Stomach smooth muscle (tissue), 2 donors: ENCODE measurements around the gene FMN2.
A peak's percentile ranks its signal among the peaks of the same experiment; 100 is the strongest.

ENCODE experiments used
- H3K27ac ChIP-seq: one replicate; pipeline ENCODE4 v1.7.0; 2013; ENCODE audit warnings: mild to moderate bottlenecking, low read length, inconsistent platforms
- H3K27me3 ChIP-seq, 2 donors: one replicate each; pipeline ENCODE4 v1.7.0; 2013; ENCODE audit warnings: low read length in 2 of 2; ENCODE audit not compliant: insufficient read depth in 2 of 2, control insufficient read depth in 1 of 2
- H3K36me3 ChIP-seq, 2 donors: one replicate each; pipeline ENCODE4 v1.7.0; 2013; ENCODE audit warnings: low read length in 2 of 2; ENCODE audit not compliant: control insufficient read depth in 2 of 2, insufficient read depth in 2 of 2
- H3K4me1 ChIP-seq: one replicate; pipeline ENCODE4 v1.7.0; 2013; ENCODE audit warnings: low read length; ENCODE audit not compliant: control insufficient read depth, insufficient read depth
- H3K4me3 ChIP-seq, 2 donors: one replicate each; pipeline ENCODE4 v1.7.0; 2013; ENCODE audit warnings: low read length in 2 of 2
- H3K9ac ChIP-seq, 2 donors: one replicate each; pipeline ENCODE4 v1.7.0; 2013; ENCODE audit warnings: low read length in 2 of 2, mild to moderate bottlenecking in 1 of 2
- H3K9me3 ChIP-seq, 2 donors: one replicate each; pipeline ENCODE4 v1.7.0; 2013; ENCODE audit warnings: low read length in 2 of 2; ENCODE audit not compliant: control insufficient read depth in 2 of 2
- donor health status: healthy.
- donor health status: Pancreatic carcinoma.

The FMN2 gene

GRCh38 chr1:240194120-240194519, 102.4 kb downstream of the FMN2 start:
- Histone ChIP-seq H3K4me1 (peaks cover 8% of the 10 kb centered on the region), H3K36me3 (no peaks in the 10 kb centered on the region), H3K9me3 (no peaks in the 10 kb centered on the region), H3K9ac (peak overlapping the region in 1 of 2 donors; percentile 17), H3K4me3 (no peak overlapping the region), H3K27me3 (no peaks in the 10 kb centered on the region), H3K27ac (peak overlapping the region; percentile 37)

- no peak overlapping the region for H3K9ac ChIP-seq
- H3K27me3 ChIP-seq = no peaks in the 10 kb centered on the region
- no peaks in the 10 kb centered on the region for H3K36me3 ChIP-seq
- no peak overlapping the region for H3K4me3 ChIP-seq
- H3K27ac ChIP-seq = no peak overlapping the region
- H3K4me1 ChIP-seq = peaks cover 8% of the 10 kb centered on the region
- H3K9me3 ChIP-seq = peaks cover 0 to 3% of the 10 kb centered on the region in 2 donors
These were observed 106.7 kb downstream of the FMN2 start for GRCh38 chr1:240198376-240198775.

DNA sequence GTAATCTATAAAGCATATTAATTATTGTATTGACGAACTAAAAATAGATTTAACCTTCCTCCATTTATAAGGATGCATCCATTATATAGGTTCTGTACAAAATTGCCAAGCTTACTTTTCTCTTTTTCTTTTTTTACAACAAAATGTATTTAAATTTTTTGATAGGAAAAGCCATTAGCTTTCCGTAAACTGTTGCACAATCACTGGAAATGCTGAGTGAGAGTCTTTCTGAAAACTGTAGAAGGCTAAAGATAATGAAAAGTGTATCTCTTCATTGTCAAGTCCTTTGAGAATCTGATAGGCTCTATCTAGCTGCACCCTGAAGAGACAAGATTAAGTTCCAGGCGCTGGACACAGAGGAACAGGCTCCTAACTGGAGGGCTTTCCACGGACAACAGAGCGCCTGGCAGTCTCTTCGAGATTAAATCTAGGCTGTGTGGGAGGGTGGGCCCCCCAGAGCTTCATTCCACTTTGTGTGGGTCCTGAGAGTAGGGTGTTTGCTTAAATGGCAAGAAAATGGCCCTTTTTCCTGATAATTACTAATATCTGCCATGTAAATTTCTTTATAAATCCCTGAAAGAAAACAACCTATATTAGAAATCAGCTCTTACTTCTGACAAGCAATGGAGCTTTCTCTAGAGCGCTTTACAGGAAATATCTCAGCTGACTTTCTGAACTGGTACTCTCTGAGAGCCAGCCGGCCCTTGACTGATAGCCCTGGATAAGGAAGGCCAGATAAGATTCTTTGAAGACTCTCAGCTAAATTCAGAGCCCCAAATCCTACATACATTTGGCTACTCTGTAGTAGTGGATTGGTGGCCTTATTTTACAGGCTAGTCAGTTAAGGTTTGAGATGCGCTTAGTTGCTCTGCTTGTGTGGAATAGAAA, 108.3 kb downstream of the FMN2 start:
- no peak overlapping the region for H3K4me3 ChIP-seq
- no peaks in the 10 kb centered on the region for H3K27me3 ChIP-seq
- H3K9ac ChIP-seq = no peak overlapping the region
- H3K4me1 ChIP-seq = no peaks in the 10 kb centered on the region
- no peak overlapping the region for H3K27ac ChIP-seq
- peaks cover 0 to 3% of the 10 kb centered on the region in 2 donors for H3K9me3 ChIP-seq
- H3K36me3 ChIP-seq = no peaks in the 10 kb centered on the region

DNA sequence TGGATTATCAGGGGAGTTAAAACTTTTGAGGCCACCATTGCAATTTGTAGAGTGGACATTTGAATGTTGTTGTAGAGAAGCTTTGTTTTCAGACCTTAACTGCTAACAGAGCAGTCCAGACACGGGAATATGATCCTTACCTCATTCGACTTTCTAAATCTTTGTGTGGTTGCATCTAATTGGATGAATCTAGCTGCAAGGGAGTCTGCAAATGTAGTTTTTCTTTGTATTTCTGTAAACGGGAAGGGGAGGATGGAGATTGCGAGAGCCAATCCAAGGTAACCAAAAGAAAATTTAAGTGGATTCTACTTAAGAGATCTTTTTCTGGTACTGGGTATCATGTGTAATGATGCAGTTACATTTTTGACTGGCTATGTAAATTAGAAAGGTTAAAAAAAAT, 110.2 kb downstream of the FMN2 start:
- Histone ChIP-seq H3K27me3 (no peaks in the 10 kb centered on the region), H3K36me3 (no peaks in the 10 kb centered on the region), H3K4me3 (no peak overlapping the region), H3K4me1 (no peaks in the 10 kb centered on the region), H3K27ac (no peak overlapping the region), H3K9ac (no peak overlapping the region), H3K9me3 (peaks cover 0 to 3% of the 10 kb centered on the region in 2 donors)

DNA sequence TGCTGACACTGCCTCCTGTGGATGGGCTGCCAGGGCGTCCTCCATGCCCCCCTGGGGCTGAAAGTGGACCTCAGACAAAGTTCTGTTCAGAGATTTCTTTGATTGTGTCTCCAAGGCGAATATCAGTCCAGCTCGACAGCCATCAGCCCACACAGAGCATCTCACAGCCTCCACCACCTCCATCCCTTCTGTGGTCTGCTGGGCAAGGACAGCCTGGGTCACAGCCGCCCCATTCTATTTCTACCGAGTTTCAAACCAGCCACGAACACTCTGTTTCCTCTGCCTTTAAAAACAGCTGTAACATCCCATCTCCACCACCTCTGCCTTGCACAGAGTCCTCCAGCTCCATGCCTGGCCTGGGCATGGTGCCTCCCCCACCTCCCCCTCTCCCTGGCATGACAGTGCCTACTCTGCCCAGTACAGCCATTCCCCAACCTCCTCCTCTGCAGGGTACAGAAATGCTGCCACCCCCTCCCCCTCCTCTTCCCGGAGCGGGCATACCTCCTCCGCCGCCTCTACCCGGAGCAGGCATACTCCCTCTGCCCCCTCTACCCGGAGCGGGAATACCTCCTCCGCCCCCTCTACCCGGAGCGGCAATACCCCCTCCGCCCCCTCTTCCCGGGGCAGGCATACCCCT, 115.5 kb downstream of the FMN2 start:
- Histone ChIP-seq H3K9ac (no peak overlapping the region), H3K4me3 (no peak overlapping the region), H3K27ac (no peak overlapping the region), H3K4me1 (no peaks in the 10 kb centered on the region), H3K9me3 (peaks cover 0 to under 1% of the 10 kb centered on the region in 2 donors), H3K36me3 (no peaks in the 10 kb centered on the region), H3K27me3 (no peaks in the 10 kb centered on the region)

DNA sequence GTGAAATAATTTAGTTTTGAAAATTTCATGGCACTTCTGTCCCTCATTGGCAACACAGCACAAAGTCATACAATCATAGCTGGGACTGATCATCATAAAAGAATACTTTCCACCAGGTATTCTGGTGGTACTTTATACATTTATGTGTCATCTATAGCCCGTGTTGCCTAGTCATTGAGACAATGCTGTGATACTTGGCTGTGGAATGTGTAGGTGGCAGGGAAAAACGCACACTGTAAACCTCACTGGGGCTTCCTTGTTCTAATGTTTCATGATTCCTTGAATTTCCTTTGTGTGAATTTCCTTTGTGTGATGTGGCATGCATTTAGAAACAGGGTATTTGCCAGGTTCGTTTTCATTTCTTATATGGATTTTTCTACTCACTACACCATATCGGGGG, 118.3 kb downstream of the FMN2 start:
- H3K9me3 ChIP-seq = no peaks in the 10 kb centered on the region
- H3K4me3 ChIP-seq = no peak overlapping the region
- no peak overlapping the region for H3K9ac ChIP-seq
- H3K27me3 ChIP-seq = no peaks in the 10 kb centered on the region
- H3K36me3 ChIP-seq = no peaks in the 10 kb centered on the region
- H3K4me1 ChIP-seq = no peaks in the 10 kb centered on the region
- H3K27ac ChIP-seq = no peak overlapping the region

DNA sequence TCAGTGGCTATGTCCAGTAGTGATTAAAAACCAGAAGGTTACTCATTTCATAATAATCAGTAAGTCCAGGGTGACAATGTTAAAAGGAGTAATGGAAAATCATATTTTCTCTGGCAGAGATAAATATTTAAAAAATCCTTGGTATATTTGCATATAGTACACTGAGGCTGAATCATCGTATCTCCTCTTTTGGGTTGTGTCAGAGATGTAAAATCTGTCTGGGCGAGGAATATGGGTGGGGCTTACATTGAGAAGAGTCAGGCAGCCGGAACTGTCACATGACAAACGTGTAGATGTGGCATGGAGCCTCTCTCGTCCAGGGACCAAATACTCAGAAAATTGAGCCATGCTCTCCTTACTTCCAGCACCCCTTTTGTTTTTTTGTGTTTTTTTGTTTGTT, 120.9 kb downstream of the FMN2 start:
- Histone ChIP-seq H3K27me3 (no peaks in the 10 kb centered on the region), H3K4me1 (no peaks in the 10 kb centered on the region), H3K27ac (no peak overlapping the region)

DNA sequence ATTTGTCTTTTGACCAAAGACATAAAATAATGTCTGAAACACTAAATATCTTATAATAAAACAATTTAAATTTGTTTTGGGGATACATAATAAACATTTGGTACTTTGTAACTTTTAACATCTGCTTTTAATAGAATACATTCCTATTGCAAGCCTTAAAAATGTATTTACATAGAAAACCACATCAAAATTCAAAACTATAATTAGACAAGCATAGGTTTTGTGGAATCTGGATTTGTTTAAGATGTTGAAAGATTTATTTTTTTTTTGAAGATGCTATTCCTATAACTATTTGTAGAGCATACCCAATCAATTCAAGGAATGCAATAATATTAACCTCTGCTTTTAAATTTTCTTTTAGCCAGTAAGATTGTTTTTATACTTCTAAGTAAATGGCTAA, 125.7 kb downstream of the FMN2 start:
- no peak overlapping the region for H3K27ac ChIP-seq
- no peaks in the 10 kb centered on the region for H3K27me3 ChIP-seq
- no peak overlapping the region for H3K4me3 ChIP-seq
- H3K4me1 ChIP-seq = no peaks in the 10 kb centered on the region
- H3K9me3 ChIP-seq = no peaks in the 10 kb centered on the region
- no peaks in the 10 kb centered on the region for H3K36me3 ChIP-seq
- no peak overlapping the region for H3K9ac ChIP-seq

More for the DNA sequence above, 120.9 kb downstream of the FMN2 start:
- Histone ChIP-seq H3K9me3 (no peaks in the 10 kb centered on the region), H3K36me3 (no peaks in the 10 kb centered on the region), H3K9ac (no peak overlapping the region), H3K4me3 (no peak overlapping the region)

DNA sequence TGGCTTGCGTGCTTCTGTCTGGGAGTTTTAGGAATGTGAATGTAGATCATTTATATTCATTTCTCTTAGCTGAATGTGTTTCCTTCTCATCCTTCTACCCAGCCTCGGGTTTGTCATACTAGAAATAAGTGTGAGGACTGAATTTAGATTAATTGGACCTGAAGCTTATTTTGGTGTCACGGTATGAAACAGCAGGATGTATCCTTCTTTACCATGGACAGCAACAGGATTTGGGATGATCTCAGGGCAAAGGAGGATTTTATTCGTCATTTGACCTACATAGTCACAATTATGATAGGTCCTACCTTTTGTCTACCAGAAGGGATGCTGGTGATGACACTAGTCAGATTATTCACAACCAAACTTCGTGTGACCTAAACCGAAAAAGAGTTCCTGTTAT, 127.4 kb downstream of the FMN2 start:
- Histone ChIP-seq H3K27me3 (no peaks in the 10 kb centered on the region), H3K4me3 (no peak overlapping the region), H3K9me3 (no peaks in the 10 kb centered on the region), H3K4me1 (no peaks in the 10 kb centered on the region), H3K9ac (no peak overlapping the region), H3K27ac (no peak overlapping the region), H3K36me3 (no peaks in the 10 kb centered on the region)

DNA sequence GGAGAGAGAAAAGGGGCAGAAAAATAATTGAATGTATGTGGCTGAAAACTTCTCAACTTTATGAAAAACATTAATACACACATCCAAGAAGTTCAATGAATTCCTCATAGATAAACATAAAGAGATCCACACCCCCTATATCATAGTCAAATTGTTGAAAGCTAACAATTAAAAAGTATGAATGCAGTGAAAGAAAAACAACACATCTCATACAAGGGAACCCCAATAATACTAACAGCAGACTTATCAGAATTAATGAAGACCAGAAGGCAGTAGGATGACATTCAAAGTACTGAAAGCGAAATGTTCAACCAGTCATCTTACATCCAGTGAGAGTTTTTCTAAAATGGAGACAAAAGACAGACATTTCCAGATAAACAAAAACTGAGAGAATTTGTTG, 134.4 kb downstream of the FMN2 start:
- H3K4me3 ChIP-seq = no peak overlapping the region
- no peaks in the 10 kb centered on the region for H3K4me1 ChIP-seq
- no peak overlapping the region for H3K9ac ChIP-seq
- H3K9me3 ChIP-seq = no peaks in the 10 kb centered on the region
- no peak overlapping the region for H3K27ac ChIP-seq
- H3K27me3 ChIP-seq = no peaks in the 10 kb centered on the region
- no peaks in the 10 kb centered on the region for H3K36me3 ChIP-seq

GRCh38 chr1:240230816-240231215, 139.1 kb downstream of the FMN2 start:
- Histone ChIP-seq H3K27me3 (no peaks in the 10 kb centered on the region), H3K27ac (no peak overlapping the region), H3K4me1 (no peaks in the 10 kb centered on the region), H3K9ac (no peak overlapping the region), H3K4me3 (no peak overlapping the region), H3K9me3 (no peaks in the 10 kb centered on the region), H3K36me3 (no peaks in the 10 kb centered on the region)
